ENCODE results near the gene OTUD7B.

Gene OTUD7B

GRCh38 chr1:149888999-149889289 is 121.6 kb downstream of the OTUD7B start:
- no peak for TF ChIP-seq CTCF (conservative IDR thresholded peaks at IDR 0.05; ENCODE audit: low read depth, low read length)
- DNase-seq (ENCODE audit: low read depth) = no peak
- H3K4me3 ChIP-seq (ENCODE audit: low read length) = peak overlapping the region; percentile 68

GRCh38 chr1:149888247-149888998 is 122.1 kb downstream of the OTUD7B start:
- peak; percentile 69 for DNase-seq (ENCODE audit: low read depth)
- TF ChIP-seq CTCF (conservative IDR thresholded peaks at IDR 0.05; ENCODE audit: low read depth, low read length) = peak; percentile 68
- peak overlapping the region; percentile 68 for H3K4me3 ChIP-seq (ENCODE audit: low read length)

Data from retinal pigment epithelial cell (primary cell).